NCI-H1694 (cell line): Measurements from ENCODE around the gene SH3RF3.

Experiments
- DNase-seq: peaks from one replicate; lab custom pipeline; 2025; lab: John Stamatoyannopoulos, UW

The SH3RF3 gene

DNA sequence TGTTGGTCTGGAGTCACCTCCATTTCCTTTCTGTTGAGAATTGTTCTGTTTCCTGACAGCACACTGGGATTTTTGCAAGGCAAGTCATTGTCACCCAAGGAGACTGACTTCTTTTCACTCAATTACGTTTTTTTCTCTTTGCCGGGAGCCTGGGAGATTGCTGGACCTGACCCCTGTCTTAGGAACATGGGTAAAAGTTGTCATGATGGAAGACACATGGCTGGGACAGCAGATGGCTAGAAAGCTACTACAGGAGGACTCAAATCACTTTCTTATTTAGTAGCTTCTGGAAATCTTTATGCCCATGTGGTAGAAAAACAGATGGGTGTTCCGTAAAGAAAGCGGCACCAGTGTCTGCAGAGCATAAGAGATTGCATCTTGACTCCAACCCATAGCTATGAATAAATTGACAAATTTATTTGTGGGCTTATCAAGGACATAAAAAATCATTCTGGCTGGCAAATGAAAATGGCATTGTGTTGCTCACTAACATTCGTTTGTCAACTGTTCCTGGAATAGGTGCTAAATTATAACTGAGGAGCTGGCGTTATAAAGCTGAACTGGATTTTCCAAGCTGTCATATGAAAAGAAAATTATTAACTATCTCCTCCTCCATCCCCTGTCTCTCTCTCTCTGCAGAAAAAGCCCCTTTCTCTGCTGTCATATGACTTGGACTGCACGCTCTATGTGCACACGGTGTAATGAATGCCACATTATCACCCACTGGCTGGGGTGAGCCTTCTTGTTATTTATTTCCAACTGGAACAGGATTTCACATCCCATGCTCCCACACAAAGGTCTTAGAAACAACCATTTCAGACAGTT lies 159.8 kb downstream of the SH3RF3 start:
- no peak for DNase-seq

DNA sequence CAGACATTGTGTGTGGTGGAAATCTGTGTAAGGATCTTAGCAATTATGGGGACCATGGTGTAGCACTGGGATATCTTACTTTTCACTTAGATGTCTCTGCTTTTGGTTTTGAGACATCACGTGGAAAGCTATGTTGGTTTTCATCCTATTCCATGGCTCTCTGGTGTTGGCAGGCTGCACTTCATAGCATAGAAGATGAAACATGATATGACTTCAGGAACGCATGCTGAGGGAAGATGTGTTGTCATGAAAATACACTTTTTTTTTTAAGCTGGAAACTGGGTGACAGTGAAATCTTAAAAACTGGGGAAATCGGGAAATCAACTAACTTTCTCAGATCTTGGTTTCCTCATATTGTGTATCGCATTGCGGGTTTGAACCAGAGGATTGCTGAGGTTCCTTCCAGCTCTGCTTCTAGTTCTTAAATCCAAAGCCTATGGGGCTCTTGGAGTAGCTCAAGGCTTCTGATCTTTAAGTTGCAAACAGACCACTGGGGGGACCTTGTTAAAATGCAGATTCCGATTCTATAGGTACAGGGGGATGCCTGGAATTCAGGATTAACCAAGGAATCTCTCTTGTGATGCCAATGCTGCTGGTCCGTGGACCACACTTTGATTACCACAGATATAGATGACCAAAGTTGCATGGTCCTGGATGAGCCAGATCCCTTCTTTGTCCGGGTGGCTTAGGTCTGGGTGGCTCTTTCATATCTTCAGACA lies 160.7 kb downstream of the SH3RF3 start:
- DNase-seq: no peak

DNA sequence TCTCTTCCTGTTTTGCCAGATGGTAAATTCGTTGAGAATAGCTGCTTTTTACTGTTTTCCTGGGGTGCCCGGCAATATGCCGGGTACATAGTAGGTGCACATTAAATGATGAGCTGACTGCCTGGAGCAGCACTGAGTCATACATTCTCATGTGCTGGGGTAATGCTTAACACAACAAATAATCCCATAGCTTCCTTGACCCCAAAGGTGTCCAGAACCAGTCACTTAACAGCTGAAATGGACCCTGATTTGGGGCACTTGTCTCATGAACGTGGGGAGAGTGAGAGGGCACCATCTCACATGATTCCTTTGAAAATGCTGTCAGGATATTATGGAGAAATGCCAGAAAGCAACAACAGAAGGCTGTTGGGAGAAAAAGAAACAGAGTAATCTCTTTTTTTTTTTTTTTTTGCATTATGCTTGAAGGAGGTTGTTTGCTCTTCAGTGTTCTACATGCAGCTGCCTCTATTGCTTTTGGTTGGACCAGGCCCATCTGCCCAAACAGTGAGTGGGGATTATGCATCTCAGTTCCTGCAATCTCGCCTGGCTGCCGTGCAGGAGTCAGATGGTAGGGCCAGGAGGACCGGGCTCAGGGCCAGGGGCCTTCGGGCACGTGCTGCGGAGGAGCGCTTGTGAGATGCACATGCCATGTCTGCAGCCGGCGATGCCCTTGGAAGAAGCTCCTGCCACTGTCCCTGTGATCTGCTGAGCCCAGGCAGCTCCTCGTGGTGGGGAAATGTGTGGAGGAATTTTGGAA lies 162.1 kb downstream of the SH3RF3 start:
- peak; percentile 92 for DNase-seq

DNA sequence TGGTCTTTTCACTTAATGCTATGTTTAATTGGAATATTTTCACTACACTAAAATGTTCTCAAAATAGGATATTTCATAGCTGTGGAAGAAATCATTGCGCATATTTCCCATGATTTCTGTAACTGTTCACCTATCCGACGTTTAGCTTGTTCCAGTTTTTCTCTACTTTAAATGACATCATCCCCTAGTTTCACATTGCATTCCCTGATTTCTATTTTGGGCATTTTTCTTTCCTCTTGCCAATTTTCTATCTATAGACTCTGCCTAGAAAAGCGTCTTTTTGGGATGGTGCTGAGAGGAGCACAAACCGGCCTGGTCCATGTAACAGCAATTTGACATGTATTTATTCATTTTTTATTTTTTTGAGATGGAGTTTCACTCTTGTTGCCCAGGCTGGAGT lies 163.4 kb downstream of the SH3RF3 start:
- DNase-seq: no peak

DNA sequence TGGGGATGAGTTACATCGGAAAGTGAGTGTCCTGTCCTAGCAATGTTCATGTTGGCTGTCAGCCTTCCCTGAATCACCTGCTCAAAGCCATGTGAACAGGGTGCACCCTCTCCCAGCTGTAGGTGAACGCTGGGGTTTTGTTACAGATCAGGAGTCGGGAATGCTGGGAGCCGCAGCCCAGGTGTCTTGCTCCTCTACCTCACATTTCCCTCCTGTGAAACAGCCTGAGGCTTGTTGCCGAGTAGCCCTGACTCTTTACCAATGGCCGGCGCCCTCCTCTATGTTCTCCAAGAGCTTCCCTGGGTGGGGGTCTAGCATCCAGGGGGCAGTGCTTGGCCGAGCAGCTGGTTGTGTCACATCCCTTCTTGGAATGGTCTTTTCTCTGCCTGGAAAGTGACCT lies 164.7 kb downstream of the SH3RF3 start:
- DNase-seq: no peak

DNA sequence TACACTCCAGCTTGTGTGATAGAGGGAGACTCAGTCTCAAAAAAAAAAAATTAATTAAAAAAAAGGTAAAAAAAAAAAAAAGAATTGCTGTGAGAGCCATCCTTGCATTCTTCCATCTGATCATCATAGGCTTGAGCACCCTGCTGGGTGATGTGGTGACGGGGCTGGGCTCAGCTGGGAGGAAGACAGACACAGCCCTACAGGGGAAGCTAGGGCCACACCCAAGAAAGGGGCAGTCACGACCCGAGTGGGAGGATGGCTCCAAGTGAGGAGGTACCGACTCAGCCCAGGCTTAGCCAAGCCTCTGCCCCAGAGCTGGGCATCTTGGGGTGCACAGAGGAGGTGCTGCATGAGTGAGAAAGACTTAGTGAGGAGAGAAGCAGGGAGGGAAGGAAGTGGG lies 165.5 kb downstream of the SH3RF3 start:
- DNase-seq: no peak

DNA sequence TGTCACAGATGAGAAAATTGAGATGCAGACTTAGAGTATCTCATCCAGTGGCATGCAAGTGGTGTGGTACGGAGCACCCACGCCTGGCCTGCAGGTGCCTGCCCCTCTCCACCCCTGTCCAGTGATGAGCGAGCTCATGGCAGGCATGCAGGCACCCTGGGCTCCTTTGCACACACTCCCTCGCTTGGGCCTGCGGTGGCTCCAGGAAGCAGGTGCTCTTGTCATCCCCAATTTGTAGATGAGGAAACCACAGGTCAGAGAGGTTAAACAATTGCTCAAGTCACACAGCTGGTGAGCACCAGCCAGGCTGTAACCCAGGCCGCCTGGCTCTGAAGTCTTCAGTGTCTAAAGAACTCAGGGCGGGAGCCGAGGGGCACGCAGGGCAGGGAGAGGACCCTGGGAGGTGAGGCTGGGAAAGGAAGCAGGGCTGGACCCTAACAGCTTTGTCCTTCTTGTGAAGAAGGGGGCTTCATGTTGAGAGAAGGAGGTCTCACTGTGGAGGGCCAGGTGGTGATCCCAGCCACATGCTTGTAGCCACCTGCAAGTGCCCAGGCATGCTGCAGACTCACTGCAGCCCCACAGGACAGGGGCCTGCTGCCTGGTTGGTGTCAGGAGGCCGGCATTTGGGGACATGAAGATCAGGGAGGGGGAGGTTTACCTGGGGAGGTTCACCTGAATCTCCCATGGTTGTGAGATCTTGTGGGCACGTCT lies 166.2 kb downstream of the SH3RF3 start:
- DNase-seq: no peak

DNA sequence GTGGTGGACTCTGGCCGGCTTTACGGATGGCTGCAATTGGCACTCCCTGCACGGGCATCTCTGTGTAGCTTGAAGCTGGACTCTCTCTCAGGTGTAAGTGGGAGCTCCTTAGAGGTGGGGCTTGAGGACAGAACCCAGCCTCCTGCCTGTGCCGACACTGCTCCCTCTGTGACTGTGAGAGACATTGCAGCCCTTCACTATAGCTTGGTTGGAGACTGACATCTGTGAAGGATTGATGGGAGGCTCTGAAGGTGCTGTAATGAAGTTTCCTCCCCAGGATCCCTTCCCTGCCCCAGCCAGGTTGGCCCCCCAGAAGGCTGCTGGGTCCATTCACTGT lies 166.7 kb downstream of the SH3RF3 start:
- no peak for DNase-seq

DNA sequence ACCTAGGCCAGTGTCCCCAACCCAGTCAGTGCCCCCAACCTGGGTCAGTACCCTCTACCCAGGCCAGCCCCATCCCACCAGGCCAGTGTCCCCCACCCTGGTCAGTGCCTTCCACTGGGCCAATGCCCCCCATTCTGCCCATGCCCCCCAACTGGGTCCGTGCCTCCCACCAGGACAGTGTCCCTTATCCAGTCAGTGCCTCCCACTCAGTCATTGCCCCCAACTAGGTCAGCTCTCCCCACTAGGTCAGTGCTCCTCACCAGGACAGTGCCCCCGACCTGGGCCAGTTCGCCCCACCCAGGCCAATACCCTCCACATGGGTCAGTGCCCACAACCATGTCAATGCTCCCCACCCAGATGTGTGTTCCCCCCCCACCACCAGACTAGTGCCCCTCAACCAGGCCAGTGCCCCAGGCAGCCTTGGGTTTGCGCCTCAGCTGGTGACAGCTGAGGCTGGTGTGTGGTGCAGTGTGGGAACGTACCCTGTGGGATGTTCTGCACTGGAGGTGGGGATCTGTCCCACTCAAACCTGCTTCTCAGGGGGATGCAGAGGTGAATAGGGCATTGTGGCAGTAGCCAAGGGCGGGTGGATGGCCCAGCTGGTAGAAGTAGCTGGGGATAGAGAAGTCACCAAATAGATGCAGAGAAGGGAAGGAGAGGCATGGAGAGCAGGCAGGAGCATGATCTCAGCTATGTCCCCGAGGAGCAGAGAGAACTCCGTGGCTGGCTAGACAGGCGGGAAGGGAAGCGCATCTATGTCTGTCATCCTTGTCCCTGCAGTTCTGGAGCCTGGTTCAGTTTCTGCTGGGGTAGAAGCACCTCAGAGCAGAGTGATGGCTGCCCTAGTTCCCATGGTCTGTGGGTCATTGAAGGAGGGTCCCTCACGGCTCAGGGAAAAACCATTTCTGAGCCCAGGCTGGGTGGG lies 168.8 kb downstream of the SH3RF3 start:
- DNase-seq: no peak

DNA sequence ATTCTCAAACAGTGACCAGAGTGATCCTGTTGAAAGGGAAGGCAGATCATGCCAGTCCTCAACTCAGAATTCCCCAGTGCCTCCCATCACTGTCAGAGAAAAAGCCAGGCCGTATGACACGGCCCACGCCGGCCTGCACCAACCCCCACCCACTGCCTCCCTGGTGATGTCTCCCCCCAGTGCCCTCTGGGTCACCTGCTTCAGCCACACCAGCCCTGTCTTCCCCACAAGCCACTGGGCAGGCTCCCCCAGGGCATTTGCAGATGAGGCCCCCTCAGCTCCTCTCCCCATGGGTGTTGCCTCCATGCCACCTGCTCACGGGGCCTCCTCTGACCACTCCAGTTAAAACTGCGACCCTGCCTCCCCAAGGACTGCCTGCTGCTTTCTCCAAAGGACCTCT lies 169.8 kb downstream of the SH3RF3 start:
- DNase-seq: no peak

DNA sequence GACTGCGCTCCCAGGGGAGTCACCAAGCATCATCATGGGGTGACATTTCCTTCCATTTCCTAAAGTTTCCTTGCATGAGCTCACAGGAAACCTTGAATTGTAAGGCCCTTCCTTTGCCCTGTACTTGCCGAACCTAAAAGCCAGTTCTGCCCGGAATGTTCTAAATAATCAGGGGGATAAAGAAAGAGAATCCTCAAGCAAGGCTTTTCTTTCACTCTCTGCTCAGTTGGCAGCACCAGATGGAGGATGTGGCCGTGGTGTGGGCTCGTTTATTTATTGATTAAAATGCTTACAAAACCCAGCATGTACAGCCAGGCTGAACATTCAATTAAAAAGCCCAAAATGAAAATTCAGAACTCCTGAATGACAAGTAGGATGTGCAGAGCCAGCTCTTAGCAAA lies 170.5 kb downstream of the SH3RF3 start:
- DNase-seq: no peak

DNA sequence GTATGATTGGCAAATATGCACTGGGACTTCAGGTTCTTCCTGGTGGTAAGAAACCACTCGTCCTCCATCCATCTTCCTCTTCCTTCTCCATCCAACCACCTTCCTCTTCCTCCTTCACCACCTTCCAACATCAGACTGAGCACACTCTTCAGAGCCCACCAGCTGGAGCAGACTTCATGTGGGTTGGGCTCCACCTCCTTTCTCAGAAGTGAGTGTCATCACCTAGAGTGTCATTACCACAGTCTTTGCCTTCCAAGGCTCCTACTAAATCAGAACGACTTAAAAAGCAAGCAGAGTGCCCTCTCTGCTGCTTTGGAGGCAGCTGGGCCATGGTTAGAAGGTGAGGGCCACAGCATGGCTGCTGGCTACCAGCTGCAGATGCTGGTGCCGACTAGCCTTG lies 171.6 kb downstream of the SH3RF3 start:
- no peak for DNase-seq

DNA sequence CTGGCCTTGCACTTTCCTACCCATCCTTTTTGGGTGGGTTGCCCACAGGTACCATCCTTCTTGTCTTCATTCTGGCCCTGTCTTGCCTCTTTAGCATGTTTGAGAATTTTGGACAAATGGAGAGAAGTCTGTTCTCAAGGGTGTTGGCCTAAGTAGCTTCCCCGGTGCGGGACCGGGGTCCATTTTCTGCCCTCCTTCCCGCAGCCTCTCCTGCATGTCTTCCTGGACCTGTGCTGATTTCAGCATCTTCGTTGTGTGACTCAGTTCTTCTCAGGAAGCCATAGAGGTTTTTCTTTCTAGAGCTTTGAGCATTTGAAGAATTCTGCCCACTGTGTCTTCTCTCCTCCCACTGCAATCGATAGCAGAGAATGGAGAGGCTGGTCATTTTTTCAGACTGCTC lies 172.7 kb downstream of the SH3RF3 start:
- DNase-seq: no peak

DNA sequence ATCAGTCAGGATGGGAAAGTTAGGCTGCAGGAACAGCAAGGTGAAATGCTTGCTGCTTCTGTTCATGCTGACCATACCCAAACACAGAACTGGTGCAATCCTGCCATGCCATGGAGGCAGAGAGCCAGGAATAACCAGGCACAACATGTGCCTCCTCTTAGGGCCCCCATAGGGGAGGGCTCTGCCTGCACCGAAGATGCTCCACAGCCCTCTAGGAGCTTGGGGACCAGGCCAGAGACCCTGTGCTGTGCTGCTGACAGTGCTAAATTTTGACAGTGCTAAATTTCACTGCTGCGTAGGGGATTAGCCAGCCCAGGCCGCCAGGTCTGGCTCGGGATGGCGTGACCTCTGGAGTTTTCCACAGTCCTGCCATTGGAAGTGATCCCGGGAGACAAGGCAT lies 173.3 kb downstream of the SH3RF3 start:
- DNase-seq: no peak

DNA sequence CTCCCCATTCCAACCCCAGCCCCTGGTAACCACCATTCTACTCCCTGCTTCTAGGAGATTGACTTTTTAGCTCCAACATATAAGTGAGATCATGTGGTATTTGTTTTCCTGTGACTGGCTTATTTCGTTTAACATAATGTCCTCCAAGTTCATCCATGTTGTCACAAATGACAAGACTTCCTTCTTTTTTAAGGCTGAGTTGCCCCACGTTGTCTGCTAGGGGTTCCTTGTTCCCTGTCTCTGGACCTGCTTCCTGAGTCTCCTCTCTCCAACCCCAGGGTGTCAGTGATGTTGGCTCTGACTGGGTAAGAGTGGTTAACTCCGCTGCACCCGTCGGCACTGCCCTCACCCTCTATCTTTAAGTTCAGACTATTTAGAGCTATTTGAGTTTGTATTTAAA lies 175.2 kb downstream of the SH3RF3 start:
- DNase-seq: no peak

DNA sequence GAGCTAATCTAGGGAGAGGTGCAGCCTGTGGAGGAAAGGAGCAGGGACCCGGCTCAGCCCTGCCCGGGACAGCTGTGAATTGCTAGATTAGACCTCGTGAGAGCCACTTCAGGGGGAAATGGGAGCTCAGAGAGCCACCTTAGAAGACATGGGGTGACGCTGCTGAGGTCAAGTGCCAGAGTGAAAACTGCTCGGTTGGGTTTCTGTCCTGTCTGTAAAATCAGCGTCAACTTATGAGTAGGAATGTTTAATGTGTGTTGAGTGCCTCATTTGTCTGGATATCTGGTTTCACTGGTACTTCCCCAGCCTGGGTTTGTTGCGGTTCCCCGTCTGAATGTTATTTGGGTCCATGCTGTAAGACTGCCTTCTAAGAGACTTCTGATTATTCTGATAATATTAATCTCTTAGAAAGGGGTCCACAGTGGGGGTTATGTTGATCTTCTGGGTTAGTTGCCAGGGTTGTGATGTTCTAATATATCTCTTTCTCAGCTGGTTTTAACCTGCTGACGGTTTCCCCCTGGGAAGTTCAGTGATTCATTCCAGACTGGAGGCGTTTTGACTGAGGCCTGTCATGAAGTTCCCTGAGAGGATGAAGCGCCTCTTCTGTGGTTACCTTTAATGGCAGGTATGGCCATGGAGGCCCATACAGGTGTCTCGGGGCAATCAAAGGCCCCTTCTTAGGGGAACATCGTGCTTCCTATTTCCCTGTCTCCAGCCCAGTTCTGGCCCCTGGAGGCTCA lies 175.9 kb downstream of the SH3RF3 start:
- DNase-seq: no peak

DNA sequence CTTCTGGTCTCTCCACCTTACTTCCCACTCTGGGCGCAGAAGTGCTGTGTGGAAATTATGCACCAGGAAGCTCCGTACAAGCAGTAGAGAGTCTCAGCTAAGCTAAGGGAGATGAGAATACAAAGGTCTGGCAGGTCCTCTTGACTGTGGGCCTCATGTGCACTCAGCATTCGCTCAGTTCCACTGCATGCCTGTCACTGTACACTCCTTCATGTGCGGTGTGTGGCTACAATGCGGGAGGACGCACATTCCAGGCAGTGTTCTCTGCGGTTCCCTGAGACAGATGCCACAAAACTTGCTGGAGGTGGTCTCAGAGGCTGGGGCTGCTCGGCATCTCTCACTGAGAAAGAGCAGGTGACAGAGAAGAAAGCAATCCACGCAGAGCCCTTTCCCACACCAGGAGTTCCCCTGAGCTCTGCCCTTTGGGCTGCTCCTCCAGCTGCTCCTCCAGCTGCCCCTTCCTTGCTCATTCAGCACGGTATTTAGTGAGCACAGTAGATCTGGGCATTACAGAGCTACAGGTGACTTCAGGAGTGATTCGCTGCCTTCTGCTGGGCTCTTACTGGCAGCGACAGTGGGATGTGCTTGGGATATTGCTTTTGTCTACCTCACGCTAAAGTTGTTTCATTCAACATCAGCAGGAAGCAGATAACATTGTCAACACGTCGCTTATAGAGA lies 176.6 kb downstream of the SH3RF3 start:
- no peak for DNase-seq

DNA sequence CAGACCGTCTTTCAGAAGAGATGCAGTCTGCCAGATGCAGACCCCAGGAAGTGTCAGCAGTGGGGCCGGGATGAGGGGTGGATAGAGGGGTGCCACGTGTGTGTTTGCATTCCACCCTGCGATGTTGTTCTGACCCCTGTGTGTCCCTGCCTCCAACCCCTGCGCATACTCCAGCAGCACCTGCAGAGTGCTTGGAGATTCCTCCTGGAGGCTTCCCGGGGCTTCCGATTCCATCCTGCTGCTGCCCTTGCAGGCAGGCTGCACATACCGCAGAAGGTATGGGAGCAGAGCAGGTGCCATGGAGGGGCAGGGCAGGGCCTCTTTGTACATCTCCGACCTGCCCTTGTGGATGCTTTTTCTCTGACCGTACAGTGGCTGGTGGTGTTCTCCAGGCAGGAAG lies 177.2 kb downstream of the SH3RF3 start:
- no peak for DNase-seq

DNA sequence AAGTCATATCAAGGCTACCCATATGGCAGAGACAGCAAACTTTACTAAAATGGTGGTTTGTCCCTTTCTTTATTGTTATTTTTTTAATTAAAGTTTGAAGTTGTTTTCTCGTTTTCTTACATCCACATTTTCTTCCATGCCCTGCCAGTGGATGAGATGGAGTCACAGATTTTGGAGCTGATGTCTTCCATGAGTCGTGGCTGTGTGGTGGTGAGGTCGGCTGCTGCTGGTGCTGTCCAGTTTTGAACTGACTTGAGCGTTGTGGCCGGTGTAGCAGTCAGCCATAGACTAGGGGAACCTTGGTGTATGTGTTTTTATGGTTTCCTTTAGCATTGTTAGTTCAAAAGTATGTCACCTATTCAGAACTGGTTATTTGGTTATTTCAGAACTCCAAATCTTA lies 182.8 kb downstream of the SH3RF3 start:
- no peak for DNase-seq

DNA sequence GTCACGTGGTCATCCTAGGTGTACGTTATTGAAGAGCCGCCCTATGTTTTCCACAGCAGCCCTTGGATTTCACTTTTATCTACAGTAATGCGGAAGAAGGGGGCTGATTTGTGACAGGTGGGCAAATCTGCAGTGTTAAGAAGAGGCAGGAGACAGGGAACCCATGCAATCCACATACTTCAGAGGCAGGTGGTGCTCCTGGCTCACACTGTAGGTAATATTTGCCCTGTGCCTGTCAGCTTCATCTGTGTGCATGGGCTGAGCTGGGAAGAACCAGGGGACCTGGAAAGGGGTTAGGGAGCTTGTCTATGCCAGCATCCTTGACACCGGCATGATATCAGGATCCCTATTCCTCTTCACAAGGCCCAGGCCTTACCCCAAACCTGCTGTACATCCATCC lies 183.9 kb downstream of the SH3RF3 start:
- DNase-seq: no peak
